Mucosa of stomach (tissue), 1 donor: ENCODE measurements around the gene NKX6-1.

Experiments used
- H3K27me3 ChIP-seq: one replicate; pipeline ENCODE4 v1.7.0; 2013; ENCODE audit warnings: mild to moderate bottlenecking, low read length; ENCODE audit not compliant: control insufficient read depth, insufficient read depth
- H3K36me3 ChIP-seq: one replicate; pipeline ENCODE4 v1.7.0; 2013; ENCODE audit warnings: low read length; ENCODE audit not compliant: control insufficient read depth, insufficient read depth
- H3K4me1 ChIP-seq: one replicate; pipeline ENCODE4 v1.7.0; 2013; ENCODE audit warnings: mild to moderate bottlenecking, low read length; ENCODE audit not compliant: control insufficient read depth, insufficient read depth
- H3K4me3 ChIP-seq: one replicate; pipeline ENCODE4 v1.7.0; 2013; ENCODE audit warnings: low read length
- H3K9ac ChIP-seq: one replicate; pipeline ENCODE4 v1.7.0; 2013; ENCODE audit warnings: mild to moderate bottlenecking, low read length, moderate library complexity
- H3K9me3 ChIP-seq: one replicate; pipeline ENCODE4 v1.7.0; 2013; ENCODE audit warnings: mild to moderate bottlenecking, low read length, moderate library complexity; ENCODE audit not compliant: control insufficient read depth
- donor health status: Pancreatic carcinoma.

NKX6-1 gene

GRCh38 chr4:84498935-84499623, at the start of gene NKX6-1:
Gene NKX6-1, minus strand, starts transcription at chr4:84499292. Its CDS starts 1,064 bp downstream, at chr4:84498228.
- Histone ChIP-seq H3K9me3 (no peaks in the 10 kb centered on the region), H3K4me3 (no peak within 1 kb of the TSS), H3K4me1 (peaks cover 20% of the 10 kb centered on the region), H3K36me3 (no peaks in the 10 kb centered on the region), H3K27me3 (peaks cover 100% of the 10 kb centered on the region), H3K9ac (no peak within 1 kb of the TSS)

GRCh38 chr4:84547211-84547610, 48.1 kb upstream of the NKX6-1 start:
- Histone ChIP-seq H3K4me3 (no peak overlapping the region), H3K27me3 (no peaks in the 10 kb centered on the region), H3K9me3 (no peaks in the 10 kb centered on the region), H3K4me1 (no peaks in the 10 kb centered on the region), H3K9ac (no peak overlapping the region), H3K36me3 (no peaks in the 10 kb centered on the region)

- Histone ChIP-seq H3K9me3 (no peaks in the 10 kb centered on the region), H3K27me3 (no peaks in the 10 kb centered on the region), H3K36me3 (no peaks in the 10 kb centered on the region), H3K9ac (no peak overlapping the region), H3K4me3 (no peak overlapping the region), H3K4me1 (no peaks in the 10 kb centered on the region)
Measured at GRCh38 chr4:84545093-84545492, 46.0 kb upstream of the NKX6-1 start.

GRCh38 chr4:84535901-84536300, 36.8 kb upstream of the NKX6-1 start:
- H3K9ac ChIP-seq: no peak overlapping the region
- no peaks in the 10 kb centered on the region for H3K4me1 ChIP-seq
- no peaks in the 10 kb centered on the region for H3K27me3 ChIP-seq
- H3K9me3 ChIP-seq: no peaks in the 10 kb centered on the region
- no peak overlapping the region for H3K4me3 ChIP-seq
- no peaks in the 10 kb centered on the region for H3K36me3 ChIP-seq

GRCh38 chr4:84531689-84532088, 32.6 kb upstream of the NKX6-1 start:
- Histone ChIP-seq H3K9me3 (no peaks in the 10 kb centered on the region), H3K27me3 (no peaks in the 10 kb centered on the region), H3K36me3 (no peaks in the 10 kb centered on the region), H3K4me3 (no peak overlapping the region), H3K9ac (no peak overlapping the region), H3K4me1 (no peaks in the 10 kb centered on the region)

GRCh38 chr4:84530871-84531270, 31.8 kb upstream of the NKX6-1 start:
- Histone ChIP-seq H3K4me1 (no peaks in the 10 kb centered on the region), H3K9me3 (no peaks in the 10 kb centered on the region), H3K4me3 (no peak overlapping the region), H3K9ac (no peak overlapping the region), H3K36me3 (no peaks in the 10 kb centered on the region), H3K27me3 (no peaks in the 10 kb centered on the region)

GRCh38 chr4:84530454-84530853, 31.4 kb upstream of the NKX6-1 start:
- H3K4me1 ChIP-seq: no peaks in the 10 kb centered on the region
- no peak overlapping the region for H3K9ac ChIP-seq
- no peak overlapping the region for H3K4me3 ChIP-seq
- no peaks in the 10 kb centered on the region for H3K36me3 ChIP-seq
- no peaks in the 10 kb centered on the region for H3K9me3 ChIP-seq
- H3K27me3 ChIP-seq: no peaks in the 10 kb centered on the region

- no peaks in the 10 kb centered on the region for H3K36me3 ChIP-seq
- H3K4me1 ChIP-seq: no peaks in the 10 kb centered on the region
Measured at GRCh38 chr4:84529169-84529751, 30.2 kb upstream of the NKX6-1 start.

GRCh38 chr4:84527391-84527790, 28.3 kb upstream of the NKX6-1 start:
- Histone ChIP-seq H3K9me3 (no peaks in the 10 kb centered on the region), H3K9ac (no peak overlapping the region), H3K4me1 (no peaks in the 10 kb centered on the region), H3K4me3 (no peak overlapping the region), H3K27me3 (no peaks in the 10 kb centered on the region), H3K36me3 (no peaks in the 10 kb centered on the region)

More at GRCh38 chr4:84529169-84529751, 30.2 kb upstream of the NKX6-1 start:
- Histone ChIP-seq H3K4me3 (no peak overlapping the region), H3K9ac (no peak overlapping the region), H3K27me3 (no peaks in the 10 kb centered on the region), H3K9me3 (no peaks in the 10 kb centered on the region)

- no peaks in the 10 kb centered on the region for H3K36me3 ChIP-seq
- H3K27me3 ChIP-seq: no peaks in the 10 kb centered on the region
- H3K4me3 ChIP-seq: no peak overlapping the region
- no peaks in the 10 kb centered on the region for H3K9me3 ChIP-seq
- no peak overlapping the region for H3K9ac ChIP-seq
- peaks cover 6% of the 10 kb centered on the region for H3K4me1 ChIP-seq
Measured at GRCh38 chr4:84515075-84515474, 16.0 kb upstream of the NKX6-1 start.

- no peaks in the 10 kb centered on the region for H3K27me3 ChIP-seq
- H3K4me1 ChIP-seq: peaks cover 6% of the 10 kb centered on the region
- H3K4me3 ChIP-seq: no peak overlapping the region
Measured at GRCh38 chr4:84512277-84512676, 13.2 kb upstream of the NKX6-1 start.

GRCh38 chr4:84511703-84512102, 12.6 kb upstream of the NKX6-1 start:
- Histone ChIP-seq H3K4me1 (peaks cover 6% of the 10 kb centered on the region), H3K36me3 (no peaks in the 10 kb centered on the region), H3K9me3 (no peaks in the 10 kb centered on the region), H3K4me3 (no peak overlapping the region), H3K27me3 (no peaks in the 10 kb centered on the region), H3K9ac (no peak overlapping the region)

More at GRCh38 chr4:84512277-84512676, 13.2 kb upstream of the NKX6-1 start:
- no peak overlapping the region for H3K9ac ChIP-seq
- H3K36me3 ChIP-seq: no peaks in the 10 kb centered on the region
- H3K9me3 ChIP-seq: no peaks in the 10 kb centered on the region
